HG03108 (cell line): ENCODE measurements around the gene KCNE5.
"Not testable (repeated sequence)": the region's sequence is repeated elsewhere in the genome, so short reads cannot be mapped to it uniquely, and the experiment has no call there.

Experiments used
- ATAC-seq: cut with Tn5 transposase; IDR thresholded peaks from one replicate; pipeline ENCODE4 v1.9.1; 2021; ENCODE audit warnings: moderate library complexity; ENCODE audit not compliant: unreplicated experiment

KCNE5 gene

GRCh38 chrX:109614951-109615350 lies 10.0 kb downstream of the KCNE5 start:
- ATAC-seq, result no peak

GRCh38 chrX:109601486-109601885 lies 23.5 kb downstream of the KCNE5 start:
- ATAC-seq, result no peak

DNA sequence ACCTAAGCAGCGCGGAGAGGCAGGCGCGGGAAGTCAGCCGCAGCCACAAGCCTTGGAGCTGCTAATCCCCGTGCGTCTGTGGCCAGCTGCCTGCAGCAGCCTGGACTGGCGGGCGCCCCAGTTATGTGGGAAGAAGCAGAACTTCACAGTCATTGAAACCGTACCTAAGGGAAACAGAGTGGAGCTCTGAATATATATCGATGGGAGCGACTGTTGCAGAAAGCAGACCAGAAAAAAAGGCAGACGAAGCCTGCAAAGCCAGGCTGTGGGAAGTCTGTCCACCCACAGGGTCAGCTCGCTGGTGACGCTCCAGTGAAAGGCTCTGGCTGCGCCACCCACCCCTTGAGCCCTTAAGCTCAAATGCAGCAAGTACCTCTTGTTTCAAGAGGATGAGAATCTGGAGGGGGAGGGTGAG lies 24.7 kb downstream of the KCNE5 start:
- no peak for ATAC-seq

DNA sequence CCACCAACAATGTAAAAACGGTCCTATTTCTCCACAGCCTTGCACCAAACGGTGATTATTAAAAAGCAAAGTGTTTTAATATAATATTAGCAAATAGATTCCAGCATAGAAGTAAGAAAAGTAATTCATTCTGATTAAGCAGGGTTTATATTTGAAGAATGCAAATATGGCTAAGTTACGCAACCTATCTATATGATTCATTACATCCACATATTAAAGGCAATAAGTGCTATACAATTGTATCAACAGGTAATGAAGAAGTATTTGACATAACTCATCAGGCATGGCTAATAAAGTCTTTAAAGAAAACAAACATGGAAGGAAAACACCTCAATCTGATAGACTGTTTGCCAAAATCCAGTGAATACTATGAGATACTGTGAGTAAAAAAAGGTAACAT lies 29.0 kb downstream of the KCNE5 start:
- no peak for ATAC-seq

DNA sequence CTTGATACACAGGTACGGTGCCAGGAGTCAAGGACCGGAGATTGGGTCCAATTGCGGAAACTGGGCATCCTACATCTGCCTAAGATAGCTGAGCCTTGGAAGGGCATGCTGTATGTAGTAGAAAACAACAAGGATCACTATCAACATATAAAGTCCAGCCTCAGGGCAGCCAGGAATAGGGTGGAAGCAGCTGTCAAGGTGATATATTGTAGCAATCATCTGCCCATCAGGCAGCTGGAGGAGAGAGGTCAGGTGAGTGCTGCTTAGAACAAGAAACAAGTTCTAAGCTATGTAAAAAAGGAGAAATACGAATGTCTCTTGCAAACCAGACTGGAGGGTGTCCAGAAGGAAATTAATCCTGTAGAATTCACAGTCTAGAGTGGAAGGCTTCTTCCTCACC lies 34.8 kb downstream of the KCNE5 start:
- no peak for ATAC-seq

DNA sequence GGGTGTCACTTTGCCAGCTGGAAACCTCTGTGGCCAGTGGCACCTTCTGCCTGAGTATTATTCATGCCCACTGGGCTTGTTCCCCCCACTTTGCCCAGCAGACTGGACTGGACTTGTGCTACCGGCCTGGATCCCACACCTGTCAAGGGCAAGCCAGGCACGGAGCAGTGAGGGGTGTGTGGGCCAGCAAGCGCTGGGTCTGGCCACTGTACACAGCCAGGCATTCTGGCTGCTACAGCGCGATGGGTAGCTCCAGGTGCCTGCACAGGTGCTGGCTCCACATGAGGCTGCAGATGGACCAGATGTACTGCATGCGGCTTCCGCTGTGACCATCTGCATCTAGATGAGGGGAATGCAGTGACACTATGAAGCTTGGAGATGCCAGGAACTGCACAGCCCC lies 39.5 kb downstream of the KCNE5 start:
- ATAC-seq, result no peak

- no peak for ATAC-seq
These were observed 46.1 kb downstream of the KCNE5 start for GRCh38 chrX:109578916-109579315.

DNA sequence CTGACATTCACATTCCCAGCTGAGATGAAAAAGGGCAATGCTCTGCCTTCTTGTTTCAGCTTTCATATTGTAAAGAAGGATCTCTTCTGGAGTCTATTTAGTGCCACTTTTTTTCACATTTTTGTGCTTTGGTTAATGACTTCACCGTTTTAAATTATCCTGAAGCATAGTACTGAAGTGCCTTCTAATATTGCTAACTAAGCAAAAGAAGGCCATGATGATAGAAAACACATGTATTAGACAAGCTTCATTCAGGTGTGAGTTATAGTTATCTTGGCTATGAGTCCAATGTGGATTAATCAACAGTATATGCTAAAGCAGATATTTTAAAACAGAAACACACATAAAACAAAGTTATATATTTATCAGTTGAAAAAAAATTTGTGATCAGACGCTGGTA lies 47.9 kb downstream of the KCNE5 start:
- ATAC-seq, result no peak

GRCh38 chrX:109576083-109576482 lies 48.9 kb downstream of the KCNE5 start:
- not testable (repeated sequence) for ATAC-seq
